NCI-H82 treated with DMSO at 0.1 percent for 48 hours (cell line): Measurements from ENCODE around the gene NCEH1.
"Not testable (repeated sequence)": the region's sequence is repeated elsewhere in the genome, so short reads cannot be mapped to it uniquely, and the experiment has no call there.

Experiments
- DNase-seq: peaks from one replicate; lab custom pipeline; 2025; ENCODE audit not compliant: unreplicated experiment; lab: John Stamatoyannopoulos, UW

NCEH1 gene

GRCh38 chr3:172710664-172711453 is at the start of gene NCEH1:
TSS of gene NCEH1 (minus strand) at chr3:172711067. CDS start at chr3:172710984, 83 bp downstream.
- DNase-seq, result peak; percentile 95

GRCh38 chr3:172760416-172760815 is 49.5 kb upstream of the NCEH1 start:
- DNase-seq, result not testable (repeated sequence)

- no peak for DNase-seq
Measured at GRCh38 chr3:172753125-172753524, 42.3 kb upstream of the NCEH1 start.

- no peak for DNase-seq
Measured at GRCh38 chr3:172752651-172753050, 41.8 kb upstream of the NCEH1 start.

GRCh38 chr3:172751175-172751704 is 40.4 kb upstream of the NCEH1 start:
- no peak for DNase-seq

- DNase-seq, result peak; percentile 99
Measured at GRCh38 chr3:172750368-172751174, 39.7 kb upstream of the NCEH1 start, which contains the start of gene ECT2. TSS of gene ECT2 (plus strand) at chr3:172750726. CDS start at chr3:172754531, 3,805 bp downstream.

GRCh38 chr3:172750069-172750367 is 39.2 kb upstream of the NCEH1 start:
- DNase-seq, result no peak

- DNase-seq, result no peak
Measured at GRCh38 chr3:172749230-172749965, 38.5 kb upstream of the NCEH1 start.

GRCh38 chr3:172746475-172746874 is 35.6 kb upstream of the NCEH1 start:
- no peak for DNase-seq

- no peak for DNase-seq
Measured at GRCh38 chr3:172739462-172739861, 28.6 kb upstream of the NCEH1 start.

- DNase-seq, result no peak
Measured at GRCh38 chr3:172735014-172735413, 24.1 kb upstream of the NCEH1 start.

GRCh38 chr3:172726380-172726779 is 15.5 kb upstream of the NCEH1 start:
- DNase-seq, result no peak

- DNase-seq, result not testable (repeated sequence)
Measured at GRCh38 chr3:172722536-172723040, 11.7 kb upstream of the NCEH1 start.

- no peak for DNase-seq
Measured at GRCh38 chr3:172717493-172718088, 6.7 kb upstream of the NCEH1 start.

- DNase-seq, result no peak
Measured at GRCh38 chr3:172716476-172716875, 5.6 kb upstream of the NCEH1 start.

GRCh38 chr3:172713316-172713715 is 2.4 kb upstream of the NCEH1 start:
- no peak for DNase-seq

- DNase-seq, result no peak
Measured at GRCh38 chr3:172711454-172711795, 558 bp upstream of the NCEH1 start.

- DNase-seq, result no peak
Measured at GRCh38 chr3:172709774-172710663, 848 bp downstream of the NCEH1 start.

- no peak for DNase-seq
Measured at GRCh38 chr3:172708921-172709773, 1.7 kb downstream of the NCEH1 start.
